ENCODE results near the gene SNX8. TPM values are rescaled to one million over a fixed set of nuclear protein-coding genes. Genes with fewer than 3 reads are reported as not detected.
A peak's percentile ranks its signal among the peaks of the same experiment; 100 is the strongest.

Gene SNX8
- total and polyA plus RNA-seq, 2 donors (not counting 1 experiment from before 2014, with no cell fraction given) = 64.4 to 126 TPM

DNA sequence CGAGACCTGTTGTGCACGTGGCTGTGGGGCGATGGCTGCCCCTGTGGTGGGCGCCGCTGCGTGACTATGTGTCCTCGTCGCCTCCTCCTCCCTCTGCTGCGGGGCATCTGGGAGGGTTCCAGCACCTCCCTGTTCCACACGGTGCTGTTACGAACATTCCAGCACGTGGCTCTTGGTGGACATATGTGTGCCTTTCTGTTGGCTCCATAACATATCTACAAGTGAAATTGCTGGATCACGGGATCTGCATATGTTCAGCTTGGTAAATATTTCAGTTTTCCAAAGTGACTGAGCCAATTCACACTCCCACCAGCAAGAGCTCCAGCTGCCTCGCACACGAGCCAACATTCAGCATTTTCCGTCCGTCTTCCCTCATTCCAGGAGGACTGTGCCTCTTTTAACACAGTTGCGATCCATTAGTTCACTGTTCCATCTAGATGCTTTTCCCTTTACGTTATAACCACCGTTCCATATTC is 25.1 kb downstream of the SNX8 start:
- no peak for TF ChIP-seq EZH2 (IDR thresholded peaks at IDR 0.05; ENCODE audit: borderline replicate concordance, insufficient read depth, low read depth, low read length, poor library complexity, severe bottlenecking)
- TF ChIP-seq, protein P1, sequence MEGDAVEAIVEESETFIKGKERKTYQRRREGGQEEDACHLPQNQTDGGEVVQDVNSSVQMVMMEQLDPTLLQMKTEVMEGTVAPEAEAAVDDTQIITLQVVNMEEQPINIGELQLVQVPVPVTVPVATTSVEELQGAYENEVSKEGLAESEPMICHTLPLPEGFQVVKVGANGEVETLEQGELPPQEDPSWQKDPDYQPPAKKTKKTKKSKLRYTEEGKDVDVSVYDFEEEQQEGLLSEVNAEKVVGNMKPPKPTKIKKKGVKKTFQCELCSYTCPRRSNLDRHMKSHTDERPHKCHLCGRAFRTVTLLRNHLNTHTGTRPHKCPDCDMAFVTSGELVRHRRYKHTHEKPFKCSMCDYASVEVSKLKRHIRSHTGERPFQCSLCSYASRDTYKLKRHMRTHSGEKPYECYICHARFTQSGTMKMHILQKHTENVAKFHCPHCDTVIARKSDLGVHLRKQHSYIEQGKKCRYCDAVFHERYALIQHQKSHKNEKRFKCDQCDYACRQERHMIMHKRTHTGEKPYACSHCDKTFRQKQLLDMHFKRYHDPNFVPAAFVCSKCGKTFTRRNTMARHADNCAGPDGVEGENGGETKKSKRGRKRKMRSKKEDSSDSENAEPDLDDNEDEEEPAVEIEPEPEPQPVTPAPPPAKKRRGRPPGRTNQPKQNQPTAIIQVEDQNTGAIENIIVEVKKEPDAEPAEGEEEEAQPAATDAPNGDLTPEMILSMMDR (IDR thresholded peaks at IDR 0.05) = no peak
- Mint-ChIP-seq H3K27ac (peak overlapping the region; percentile 94), H3K27me3 (no peaks in the 10 kb centered on the region), H3K9me3 (ENCODE audit: insufficient read depth) (no peaks in the 10 kb centered on the region), H3K4me1 (peaks cover 46% of the 10 kb centered on the region), H3K4me3 (peak overlapping the region; percentile 82)
- Histone ChIP-seq H3K4me3 (ENCODE audit: control extremely low read depth in 1 of 5, extremely low read depth in 1 of 5, insufficient read depth in 1 of 5, low read depth in 2 of 5, low read length in 4 of 5) (no peak overlapping the region), H3K36me3 (replicated peaks in 1 of 2; ENCODE audit: control extremely low read depth in 1 of 2, control insufficient read depth in 1 of 2, extremely low read depth in 1 of 2, insufficient read depth in 2 of 2, low read length in 1 of 2) (no peaks in the 10 kb centered on the region), H3K27me3 (replicated peaks in 1 of 4; ENCODE audit: control extremely low read depth in 1 of 4, control insufficient read depth in 3 of 4, insufficient read depth in 4 of 4, low read length in 3 of 4) (no peaks in the 10 kb centered on the region), H3K4me2 (replicated peaks; ENCODE audit: low read depth, low read length, poor library complexity, severe bottlenecking) (peak overlapping the region; percentile 54), H2AFZ (ENCODE audit: insufficient read depth, low read depth, low read length, poor library complexity, severe bottlenecking) (no peak overlapping the region), H3K79me2 (ENCODE audit: control insufficient read depth, insufficient read depth, low read length) (peaks cover 92% of the 10 kb centered on the region), H3K27ac (ENCODE audit: low read length in 2 of 2) (peak overlapping the region; percentile 75 to 76), H3K4me1 (ENCODE audit: control insufficient read depth in 2 of 2, insufficient read depth in 2 of 2, low read length in 2 of 2) (peaks cover 20 to 25% of the 10 kb centered on the region in 2 donors), H3K9ac (ENCODE audit: low read length) (peak overlapping the region; percentile 19), H3K9me3 (ENCODE audit: control extremely low read depth in 1 of 3, control insufficient read depth in 2 of 3, insufficient read depth in 1 of 3, low read length in 2 of 3) (peaks cover 0 to 5% (median 0%) of the 10 kb centered on the region in 3 donors), H4K20me1 (ENCODE audit: control insufficient read depth, insufficient read depth, low read length, poor library complexity, severe bottlenecking) (peaks cover 7% of the 10 kb centered on the region)
- intact Hi-C loops (cut with micrococcal nuclease) = no loop called here
- ATAC-seq (ENCODE audit: low read depth) (no peak), DNase-seq (no peak)
- POLR2A ChIA-PET = interaction anchor here (0.7 kb wide), 1 partner anchor 21 kb away, joined by 3 read pairs; no protein-coding TSS in a partner anchor
- CTCF ChIA-PET = interaction anchor here (0.6 to 0.7 kb wide), 2 partner anchors 12 to 105 kb away, joined by 3 to 5 read pairs; no protein-coding TSS in a partner anchor
- WGBS (ENCODE audit: insufficient coverage) = 91% methylated on average over 20 of the region's 20 CpGs

DNA sequence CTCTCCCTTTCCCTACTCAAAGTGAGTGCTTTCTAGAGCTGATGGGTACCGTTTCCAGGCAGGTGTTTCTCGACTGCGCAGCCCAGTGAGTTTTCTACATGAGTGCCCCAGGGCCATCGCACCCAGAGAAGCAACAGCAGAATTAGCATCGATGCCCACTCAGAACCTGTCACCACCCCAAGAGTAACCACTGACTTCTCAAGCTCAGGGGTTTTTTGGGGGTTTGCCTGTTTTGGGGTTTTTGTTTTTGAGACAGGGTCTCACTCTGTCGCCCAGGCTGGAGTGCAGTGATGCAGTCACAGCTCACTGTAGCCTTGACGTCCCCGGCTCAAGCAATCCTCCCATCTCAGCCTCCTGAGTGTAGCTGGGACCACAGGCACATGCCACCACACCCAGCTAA is 25.7 kb downstream of the SNX8 start:
- peaks cover 20 to 25% of the 10 kb centered on the region in 2 donors for H3K4me1 ChIP-seq (ENCODE audit: control insufficient read depth in 2 of 2, insufficient read depth in 2 of 2, low read length in 2 of 2)
- ATAC-seq (ENCODE audit: low read depth) (peak; percentile 86), DNase-seq (peak; percentile 87)
- H3K4me3 ChIP-seq (ENCODE audit: control extremely low read depth in 1 of 5, extremely low read depth in 1 of 5, insufficient read depth in 1 of 5, low read depth in 2 of 5, low read length in 4 of 5) = peak overlapping the region in 1 of 5 experiments; percentile 19
- no peaks in the 10 kb centered on the region for H3K27me3 ChIP-seq (replicated peaks in 1 of 4; ENCODE audit: control extremely low read depth in 1 of 4, control insufficient read depth in 3 of 4, insufficient read depth in 4 of 4, low read length in 3 of 4)
- peaks cover 9% of the 10 kb centered on the region for H4K20me1 ChIP-seq (ENCODE audit: control insufficient read depth, insufficient read depth, low read length, poor library complexity, severe bottlenecking)
- 17% methylated on average over 4 of the region's 8 CpGs for WGBS (ENCODE audit: insufficient coverage)
- H3K9me3 ChIP-seq (ENCODE audit: control extremely low read depth in 1 of 3, control insufficient read depth in 2 of 3, insufficient read depth in 1 of 3, low read length in 2 of 3) = peaks cover 0 to 5% (median 0%) of the 10 kb centered on the region in 3 donors
- H3K27me3 Mint-ChIP-seq = no peaks in the 10 kb centered on the region
- POLR2A ChIA-PET = interaction anchor here (0.7 kb wide), 2 partner anchors 22 to 1266 kb away, joined by 7 read pairs; no protein-coding TSS in a partner anchor
- H3K4me2 ChIP-seq (replicated peaks; ENCODE audit: low read depth, low read length, poor library complexity, severe bottlenecking) = peak overlapping the region; percentile 54
- H3K9ac ChIP-seq (ENCODE audit: low read length) = peak overlapping the region; percentile 19
- intact Hi-C loops (cut with micrococcal nuclease) = loop anchor here (1.0 kb wide), 1 partner anchor 26 kb away; the partner anchor contains the start of gene SNX8
- peak overlapping the region; percentile 82 for H3K4me3 Mint-ChIP-seq
- H3K79me2 ChIP-seq (ENCODE audit: control insufficient read depth, insufficient read depth, low read length) = peaks cover 93% of the 10 kb centered on the region
- H3K27ac ChIP-seq (ENCODE audit: low read length in 2 of 2) = peak overlapping the region; percentile 75 to 76
- CTCF ChIA-PET = interaction anchor here (0.7 to 0.9 kb wide), 2 partner anchors 10 to 12 kb away, joined by 3 read pairs; no protein-coding TSS in a partner anchor
- peaks cover 0 to under 1% of the 10 kb centered on the region in 2 experiments for H3K36me3 ChIP-seq (replicated peaks in 1 of 2; ENCODE audit: control extremely low read depth in 1 of 2, control insufficient read depth in 1 of 2, extremely low read depth in 1 of 2, insufficient read depth in 2 of 2, low read length in 1 of 2)
- peaks cover 49% of the 10 kb centered on the region for H3K4me1 Mint-ChIP-seq
- no peak overlapping the region for H2AFZ ChIP-seq (ENCODE audit: insufficient read depth, low read depth, low read length, poor library complexity, severe bottlenecking)
- H3K27ac Mint-ChIP-seq = peak overlapping the region; percentile 94
- no peaks in the 10 kb centered on the region for H3K9me3 Mint-ChIP-seq (ENCODE audit: insufficient read depth)
- TF ChIP-seq, protein P1 (IDR thresholded peaks at IDR 0.05) = no peak
- TF ChIP-seq EZH2 (IDR thresholded peaks at IDR 0.05; ENCODE audit: borderline replicate concordance, insufficient read depth, low read depth, low read length, poor library complexity, severe bottlenecking) = no peak

Data from B cell (primary cell).